Parathyroid adenoma (tissue), 2 donors: ENCODE results near the gene SAMD1.
A peak's percentile ranks its signal among the peaks of the same experiment; 100 is the strongest.
"Not testable (repeated sequence)": the region's sequence is repeated elsewhere in the genome, so short reads cannot be mapped to it uniquely, and the experiment has no call there.

Experiments used
- H2AFZ ChIP-seq: fragments of 300-600 bp; sonication (generic); one replicate; pipeline ENCODE4 v1.7.0; 2017; ENCODE audit warnings: antibody characterized with exemption, mild to moderate bottlenecking
- H3K27ac ChIP-seq: fragments of 300-600 bp; sonication (generic); one replicate; pipeline ENCODE4 v1.7.0; 2017
- H3K27me3 ChIP-seq: fragments of 300-600 bp; sonication (generic); one replicate; pipeline ENCODE4 v1.7.0; 2017; ENCODE audit warnings: low read length; ENCODE audit not compliant: control insufficient read depth, insufficient read depth
- H3K36me3 ChIP-seq: fragments of 300-600 bp; sonication (generic); one replicate; pipeline ENCODE4 v1.7.0; 2017; ENCODE audit warnings: low read length; ENCODE audit not compliant: control insufficient read depth, insufficient read depth
- H3K4me1 ChIP-seq: fragments of 300-600 bp; sonication (generic); one replicate; pipeline ENCODE4 v1.7.0; 2017; ENCODE audit warnings: control low read depth
- H3K4me2 ChIP-seq: fragments of 300-600 bp; sonication (generic); one replicate; pipeline ENCODE4 v1.7.0; 2017; ENCODE audit warnings: low read length
- H3K4me3 ChIP-seq: fragments of 300-600 bp; sonication (generic); one replicate; pipeline ENCODE4 v1.7.0; 2017; ENCODE audit warnings: low read depth, low read length
- H3K79me2 ChIP-seq: fragments of 300-600 bp; sonication (generic); one replicate; pipeline ENCODE4 v1.7.0; 2017; ENCODE audit warnings: control low read depth
- H3K9ac ChIP-seq: fragments of 300-600 bp; sonication (generic); one replicate; pipeline ENCODE4 v1.7.0; 2017; ENCODE audit warnings: mild to moderate bottlenecking
- H3K9me3 ChIP-seq: fragments of 300-600 bp; sonication (generic); one replicate; pipeline ENCODE4 v1.7.0; 2017; ENCODE audit warnings: low read length; ENCODE audit not compliant: control insufficient read depth
- TF ChIP-seq, protein P1 (sequence below): fragments of 300-600 bp; sonication (generic); IDR thresholded peaks from one replicate; pipeline ENCODE4 v1.7.0; 2017; ENCODE audit warnings: antibody characterized with exemption, mild to moderate bottlenecking
- donor health status: primary hyperparathyroidism.

The SAMD1 gene

GRCh38 chr19:14048443-14049153, 42.0 kb downstream of the SAMD1 start:
- TF ChIP-seq, protein P1, sequence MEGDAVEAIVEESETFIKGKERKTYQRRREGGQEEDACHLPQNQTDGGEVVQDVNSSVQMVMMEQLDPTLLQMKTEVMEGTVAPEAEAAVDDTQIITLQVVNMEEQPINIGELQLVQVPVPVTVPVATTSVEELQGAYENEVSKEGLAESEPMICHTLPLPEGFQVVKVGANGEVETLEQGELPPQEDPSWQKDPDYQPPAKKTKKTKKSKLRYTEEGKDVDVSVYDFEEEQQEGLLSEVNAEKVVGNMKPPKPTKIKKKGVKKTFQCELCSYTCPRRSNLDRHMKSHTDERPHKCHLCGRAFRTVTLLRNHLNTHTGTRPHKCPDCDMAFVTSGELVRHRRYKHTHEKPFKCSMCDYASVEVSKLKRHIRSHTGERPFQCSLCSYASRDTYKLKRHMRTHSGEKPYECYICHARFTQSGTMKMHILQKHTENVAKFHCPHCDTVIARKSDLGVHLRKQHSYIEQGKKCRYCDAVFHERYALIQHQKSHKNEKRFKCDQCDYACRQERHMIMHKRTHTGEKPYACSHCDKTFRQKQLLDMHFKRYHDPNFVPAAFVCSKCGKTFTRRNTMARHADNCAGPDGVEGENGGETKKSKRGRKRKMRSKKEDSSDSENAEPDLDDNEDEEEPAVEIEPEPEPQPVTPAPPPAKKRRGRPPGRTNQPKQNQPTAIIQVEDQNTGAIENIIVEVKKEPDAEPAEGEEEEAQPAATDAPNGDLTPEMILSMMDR = peak; percentile 67
- no peak overlapping the region for H3K9ac ChIP-seq
- no peaks in the 10 kb centered on the region for H3K79me2 ChIP-seq
- no peaks in the 10 kb centered on the region for H3K36me3 ChIP-seq
- H3K9me3 ChIP-seq = no peaks in the 10 kb centered on the region
- no peaks in the 10 kb centered on the region for H3K4me1 ChIP-seq
- H3K27me3 ChIP-seq = no peaks in the 10 kb centered on the region
- H3K27ac ChIP-seq = no peak overlapping the region
- no peak overlapping the region for H3K4me2 ChIP-seq
- H2AFZ ChIP-seq = no peak overlapping the region
- no peak overlapping the region for H3K4me3 ChIP-seq

DNA sequence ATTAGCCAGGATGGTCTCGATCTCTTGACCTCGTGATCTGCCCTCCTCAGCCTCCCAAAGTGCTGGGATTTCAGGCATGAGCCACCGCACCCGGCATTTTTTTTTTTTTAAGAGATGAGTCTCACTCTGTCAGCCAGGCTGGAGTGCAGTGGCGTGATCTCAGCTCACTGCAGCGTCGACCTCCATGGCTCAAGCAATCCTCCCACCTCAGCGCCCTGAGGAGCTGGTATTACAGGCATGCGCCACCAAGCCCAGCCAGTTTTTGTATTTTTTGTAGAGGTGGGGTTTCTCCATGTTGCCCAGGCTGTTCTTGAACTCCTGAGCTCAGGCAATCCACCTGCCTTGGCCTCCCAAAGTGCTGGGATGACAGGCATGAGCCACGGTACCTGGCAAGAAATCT, 42.7 kb downstream of the SAMD1 start:
- not testable (repeated sequence) for H3K4me1 ChIP-seq, H3K4me2 ChIP-seq, H3K27ac ChIP-seq, H3K4me3 ChIP-seq, H3K27me3 ChIP-seq, H3K79me2 ChIP-seq, H2AFZ ChIP-seq, H3K36me3 ChIP-seq, H3K9me3 ChIP-seq, H3K9ac ChIP-seq

DNA sequence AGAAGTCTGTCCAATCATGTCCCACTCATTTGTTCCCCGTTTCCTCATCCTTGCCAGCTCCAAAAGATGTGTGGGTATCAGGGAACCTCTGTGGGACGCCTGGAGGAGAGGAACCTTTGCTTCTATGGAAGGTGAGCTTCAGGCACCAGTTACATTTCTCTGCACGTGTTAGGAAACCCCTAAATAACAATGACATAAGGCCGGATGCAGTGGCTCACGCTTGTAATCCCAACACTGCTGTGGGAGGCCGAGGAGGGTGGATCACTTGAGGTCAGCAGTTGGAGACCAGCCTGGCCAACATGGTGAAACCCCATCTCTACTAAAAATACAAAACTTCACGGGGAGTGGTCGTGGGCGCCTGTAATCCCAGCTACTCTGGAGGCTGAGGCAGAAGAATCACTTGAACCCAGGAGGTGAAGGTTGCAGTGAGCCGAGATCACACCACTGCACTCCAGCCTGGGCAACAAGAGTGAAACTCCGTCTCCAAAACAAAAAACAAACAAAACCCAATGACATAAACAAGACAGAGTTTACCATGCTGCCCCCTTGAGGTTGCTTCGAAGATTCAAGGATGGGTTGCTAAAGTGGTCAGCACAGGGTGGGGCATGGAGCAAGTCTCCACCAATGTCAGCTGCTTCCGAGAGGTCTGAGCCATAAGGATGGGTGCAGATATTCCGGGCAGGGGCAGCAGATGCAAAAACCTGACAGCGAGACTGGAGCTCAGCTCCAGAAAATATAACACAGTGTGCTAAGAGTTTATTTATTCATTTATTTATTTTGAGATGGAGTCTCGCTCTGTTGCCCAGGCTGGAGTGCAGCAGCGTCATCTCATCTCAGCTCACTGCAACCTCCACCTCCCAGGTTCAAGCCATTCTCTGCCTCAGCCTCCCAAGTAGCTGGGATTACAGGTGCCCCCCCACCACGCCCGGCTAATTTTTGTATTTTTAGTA, 47.6 kb downstream of the SAMD1 start:
- TF ChIP-seq, protein P1 = peak; percentile 67
- not testable (repeated sequence) for H3K4me2 ChIP-seq, H3K79me2 ChIP-seq, H3K27me3 ChIP-seq, H3K9ac ChIP-seq, H3K36me3 ChIP-seq, H3K4me1 ChIP-seq, H3K9me3 ChIP-seq
- Histone ChIP-seq H3K4me3 (peak overlapping the region; percentile 16), H3K27ac (peak overlapping the region; percentile 6), H2AFZ (peak overlapping the region; percentile 10)

DNA sequence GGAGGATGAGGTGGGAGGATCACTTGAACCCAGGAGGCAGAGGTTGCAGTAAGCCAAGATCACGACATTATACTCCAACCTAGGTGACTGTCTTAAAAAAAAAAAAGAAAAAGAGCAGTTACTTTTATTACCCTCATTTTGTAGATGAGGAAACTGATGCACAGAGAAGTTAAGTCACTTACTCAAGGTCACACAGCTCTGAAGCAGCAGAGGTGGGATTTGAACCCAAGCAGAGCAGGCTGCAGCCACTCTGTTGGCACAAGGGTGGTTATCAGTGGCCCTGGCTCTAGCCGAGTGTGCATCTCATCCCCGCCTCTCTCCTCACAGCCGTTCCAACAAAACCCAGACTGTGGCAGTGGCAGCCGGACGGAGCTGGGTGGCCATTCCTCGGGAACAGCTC, 51.4 kb downstream of the SAMD1 start:
- H3K4me3 ChIP-seq = no peak overlapping the region
- no peaks in the 10 kb centered on the region for H3K27me3 ChIP-seq
- no peak overlapping the region for H3K27ac ChIP-seq
- no peaks in the 10 kb centered on the region for H3K36me3 ChIP-seq
- H3K79me2 ChIP-seq = no peaks in the 10 kb centered on the region
- no peaks in the 10 kb centered on the region for H3K4me1 ChIP-seq
- no peak overlapping the region for H3K4me2 ChIP-seq
- H3K9me3 ChIP-seq = no peaks in the 10 kb centered on the region
- H2AFZ ChIP-seq = no peak overlapping the region
- TF ChIP-seq, protein P1 = no peak
- no peak overlapping the region for H3K9ac ChIP-seq
